ENCODE results near the gene ZNF860.
A peak's percentile ranks its signal among the peaks of the same experiment; 100 is the strongest.
"Not testable (repeated sequence)": the region's sequence is repeated elsewhere in the genome, so short reads cannot be mapped to it uniquely, and the experiment has no call there.

The ZNF860 gene

DNA sequence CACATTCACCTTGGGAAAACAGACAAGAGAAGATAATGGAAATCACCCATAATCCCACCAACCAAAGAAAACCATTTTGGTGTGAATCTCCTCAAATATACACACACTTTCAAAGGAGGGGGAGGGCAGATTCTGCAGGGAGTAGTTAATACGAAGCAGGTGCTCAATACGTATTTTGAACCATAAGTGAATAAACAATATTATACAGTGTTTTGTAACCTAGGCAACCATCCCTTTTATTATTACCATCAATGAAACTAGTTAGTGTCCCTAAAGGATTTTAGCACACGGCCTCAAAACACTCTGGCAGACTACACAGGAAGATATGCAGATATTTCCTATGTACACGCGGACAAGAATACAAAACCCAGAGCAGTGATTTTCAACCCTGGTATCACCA is 6.6 kb upstream of the ZNF860 start:
- Histone ChIP-seq H3K36me3 (ENCODE audit: insufficient read depth, low read length) (no peaks in the 10 kb centered on the region), H3K4me3 (ENCODE audit: low read depth, low read length) (no peak overlapping the region), H3K27me3 (ENCODE audit: insufficient read depth, low read length) (no peaks in the 10 kb centered on the region), H3K79me2 (ENCODE audit: control insufficient read depth, insufficient read depth, low read length, unreplicated experiment) (peaks cover 21% of the 10 kb centered on the region), H3K27ac (ENCODE audit: low read depth, low read length) (no peak overlapping the region), H2AFZ (ENCODE audit: low read length, unreplicated experiment) (no peak overlapping the region), H3K4me1 (ENCODE audit: control insufficient read depth, insufficient read depth, low read length, unreplicated experiment) (peaks cover 17% of the 10 kb centered on the region)

DNA sequence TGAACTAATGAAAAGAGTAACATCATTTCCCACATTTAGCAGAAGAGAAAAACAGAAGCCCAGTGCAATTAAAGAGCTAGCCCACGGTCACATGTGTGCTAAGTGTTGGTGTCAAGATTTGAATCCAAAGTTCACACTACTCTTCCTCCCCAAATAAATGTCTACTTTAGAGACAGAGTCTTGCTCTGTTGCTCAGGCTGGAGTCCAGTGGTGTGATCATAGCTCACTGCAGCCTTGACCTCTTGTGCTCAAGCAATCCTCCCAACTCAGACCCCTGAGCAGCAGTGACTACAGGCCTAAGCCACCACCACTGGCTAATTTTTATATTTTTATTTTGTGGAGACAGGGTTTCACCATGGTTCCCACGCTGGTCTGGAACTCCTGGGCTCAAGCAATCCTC is 5.2 kb upstream of the ZNF860 start:
- Histone ChIP-seq H3K4me3 (ENCODE audit: low read depth, low read length) (no peak overlapping the region), H3K4me1 (ENCODE audit: control insufficient read depth, insufficient read depth, low read length, unreplicated experiment) (peaks cover 13% of the 10 kb centered on the region), H3K27me3 (ENCODE audit: insufficient read depth, low read length) (no peaks in the 10 kb centered on the region), H3K36me3 (ENCODE audit: insufficient read depth, low read length) (no peaks in the 10 kb centered on the region), H2AFZ (ENCODE audit: low read length, unreplicated experiment) (no peak overlapping the region), H3K79me2 (ENCODE audit: control insufficient read depth, insufficient read depth, low read length, unreplicated experiment) (peaks cover 21% of the 10 kb centered on the region), H3K27ac (ENCODE audit: low read depth, low read length) (no peak overlapping the region)

GRCh38 chr3:31977736-31978135 is 3.8 kb upstream of the ZNF860 start:
- Histone ChIP-seq H3K4me3 (ENCODE audit: low read depth, low read length) (no peak overlapping the region), H3K27me3 (ENCODE audit: insufficient read depth, low read length) (no peaks in the 10 kb centered on the region), H3K27ac (ENCODE audit: low read depth, low read length) (no peak overlapping the region), H2AFZ (ENCODE audit: low read length, unreplicated experiment) (no peak overlapping the region), H3K4me1 (ENCODE audit: control insufficient read depth, insufficient read depth, low read length, unreplicated experiment) (peaks cover 19% of the 10 kb centered on the region), H3K36me3 (ENCODE audit: insufficient read depth, low read length) (no peaks in the 10 kb centered on the region), H3K79me2 (ENCODE audit: control insufficient read depth, insufficient read depth, low read length, unreplicated experiment) (peaks cover 21% of the 10 kb centered on the region)

DNA sequence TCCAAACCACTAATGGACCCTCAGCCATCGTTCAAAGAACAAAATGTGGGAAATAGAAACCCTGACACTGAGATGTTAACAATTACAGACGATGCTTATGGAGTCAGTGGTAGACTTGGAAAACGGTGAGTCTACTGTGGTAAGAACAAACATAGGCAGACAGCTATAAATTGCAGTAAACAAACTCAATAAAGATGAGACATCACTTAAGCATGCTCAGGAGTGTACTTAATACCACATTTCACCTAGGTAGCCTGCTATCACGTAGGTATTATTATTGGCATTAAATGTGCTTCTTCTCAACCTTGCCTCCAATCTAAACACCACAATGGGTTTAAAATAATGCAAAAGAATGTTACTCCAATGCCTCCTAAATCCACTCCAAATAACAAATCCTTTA is 3.0 kb upstream of the ZNF860 start:
- Histone ChIP-seq H3K79me2 (ENCODE audit: control insufficient read depth, insufficient read depth, low read length, unreplicated experiment) (peaks cover 15% of the 10 kb centered on the region), H3K36me3 (ENCODE audit: insufficient read depth, low read length) (no peaks in the 10 kb centered on the region), H3K27me3 (ENCODE audit: insufficient read depth, low read length) (no peaks in the 10 kb centered on the region), H3K4me3 (ENCODE audit: low read depth, low read length) (peak overlapping the region; percentile 89), H3K4me1 (ENCODE audit: control insufficient read depth, insufficient read depth, low read length, unreplicated experiment) (peaks cover 19% of the 10 kb centered on the region), H3K27ac (ENCODE audit: low read depth, low read length) (no peak overlapping the region), H2AFZ (ENCODE audit: low read length, unreplicated experiment) (no peak overlapping the region)

GRCh38 chr3:31979001-31979697 is 2.4 kb upstream of the ZNF860 start:
- Histone ChIP-seq H3K36me3 (ENCODE audit: insufficient read depth, low read length) (no peaks in the 10 kb centered on the region), H2AFZ (ENCODE audit: low read length, unreplicated experiment) (peak overlapping the region; percentile 20), H3K27me3 (ENCODE audit: insufficient read depth, low read length) (no peaks in the 10 kb centered on the region), H3K27ac (ENCODE audit: low read depth, low read length) (no peak overlapping the region), H3K79me2 (ENCODE audit: control insufficient read depth, insufficient read depth, low read length, unreplicated experiment) (peaks cover 15% of the 10 kb centered on the region), H3K4me1 (ENCODE audit: control insufficient read depth, insufficient read depth, low read length, unreplicated experiment) (peaks cover 19% of the 10 kb centered on the region), H3K4me3 (ENCODE audit: low read depth, low read length) (peak overlapping the region; percentile 89)

DNA sequence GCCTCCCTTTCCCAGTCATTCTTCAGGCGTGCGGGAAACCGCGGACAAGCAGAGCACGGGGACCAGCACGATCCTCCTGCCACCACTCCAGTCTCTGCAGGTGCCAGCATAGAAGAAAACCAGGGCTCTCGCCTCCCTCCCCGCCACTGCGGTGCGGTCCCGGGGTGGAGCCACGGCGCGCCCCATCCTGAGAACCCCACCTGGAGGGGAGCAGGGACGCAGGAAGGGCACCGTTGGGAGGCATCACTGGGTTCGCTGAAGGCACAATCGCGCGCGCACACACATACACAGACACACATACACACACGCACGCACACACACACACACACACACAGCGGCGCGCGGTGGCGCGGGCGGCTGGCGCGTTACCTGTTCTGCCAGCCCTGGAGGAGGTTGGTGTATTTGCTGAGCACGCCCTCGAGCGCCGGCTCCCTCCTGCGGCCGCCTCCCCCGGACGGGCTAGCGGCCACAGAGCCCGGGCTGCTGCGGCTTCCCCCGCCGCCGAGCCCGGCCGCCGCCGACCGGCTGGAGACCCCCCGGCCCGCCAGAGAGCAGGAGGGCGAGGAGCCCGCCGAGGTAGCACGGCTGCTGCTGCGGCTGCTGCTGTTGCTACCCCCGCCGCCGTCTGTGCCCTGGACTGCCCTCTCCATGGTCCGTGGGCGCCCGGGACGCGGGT is 882 bp upstream of the ZNF860 start:
- H2AFZ ChIP-seq (ENCODE audit: low read length, unreplicated experiment): peak overlapping the region; percentile 55
- no peak overlapping the region for H3K27ac ChIP-seq (ENCODE audit: low read depth, low read length)
- H3K79me2 ChIP-seq (ENCODE audit: control insufficient read depth, insufficient read depth, low read length, unreplicated experiment): peaks cover 13% of the 10 kb centered on the region

GRCh38 chr3:31984321-31984720 is 2.8 kb downstream of the ZNF860 start:
- Histone ChIP-seq H3K27ac (ENCODE audit: low read depth, low read length) (no peak overlapping the region), H3K27me3 (ENCODE audit: insufficient read depth, low read length) (no peaks in the 10 kb centered on the region), H3K79me2 (ENCODE audit: control insufficient read depth, insufficient read depth, low read length, unreplicated experiment) (no peaks in the 10 kb centered on the region)

More for the DNA sequence above, 882 bp upstream of the ZNF860 start:
- H3K4me1 ChIP-seq (ENCODE audit: control insufficient read depth, insufficient read depth, low read length, unreplicated experiment): peaks cover 19% of the 10 kb centered on the region
- H3K27me3 ChIP-seq (ENCODE audit: insufficient read depth, low read length): no peaks in the 10 kb centered on the region
- H3K36me3 ChIP-seq (ENCODE audit: insufficient read depth, low read length): no peaks in the 10 kb centered on the region
- H3K4me3 ChIP-seq (ENCODE audit: low read depth, low read length): peak overlapping the region; percentile 89

DNA sequence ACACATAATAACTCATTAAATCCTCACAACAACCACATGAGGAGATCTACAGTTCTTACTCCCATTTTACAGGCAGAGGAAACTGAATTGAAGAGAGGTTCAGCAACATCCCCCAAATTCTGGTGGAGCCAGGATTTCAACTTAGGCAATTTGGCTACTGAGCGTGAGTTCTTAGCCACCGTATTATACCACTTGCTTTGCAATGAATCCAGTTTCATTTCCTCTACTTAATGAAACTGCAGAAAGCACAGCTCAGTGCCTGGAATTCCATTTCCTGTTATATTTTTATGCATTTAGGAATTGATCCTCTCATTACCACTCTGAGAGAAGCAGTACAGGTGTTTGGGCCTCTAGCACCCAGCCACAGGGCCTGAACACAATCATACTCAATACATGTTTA is 4.3 kb downstream of the ZNF860 start:
- Histone ChIP-seq H2AFZ (ENCODE audit: low read length, unreplicated experiment) (no peak overlapping the region), H3K4me1 (ENCODE audit: control insufficient read depth, insufficient read depth, low read length, unreplicated experiment) (peaks cover 5% of the 10 kb centered on the region), H3K79me2 (ENCODE audit: control insufficient read depth, insufficient read depth, low read length, unreplicated experiment) (no peaks in the 10 kb centered on the region), H3K27ac (ENCODE audit: low read depth, low read length) (no peak overlapping the region), H3K36me3 (ENCODE audit: insufficient read depth, low read length) (no peaks in the 10 kb centered on the region), H3K27me3 (ENCODE audit: insufficient read depth, low read length) (no peaks in the 10 kb centered on the region), H3K4me3 (ENCODE audit: low read depth, low read length) (no peak overlapping the region)

More at GRCh38 chr3:31984321-31984720, 2.8 kb downstream of the ZNF860 start:
- Histone ChIP-seq H2AFZ (ENCODE audit: low read length, unreplicated experiment) (no peak overlapping the region), H3K4me3 (ENCODE audit: low read depth, low read length) (no peak overlapping the region), H3K4me1 (ENCODE audit: control insufficient read depth, insufficient read depth, low read length, unreplicated experiment) (peaks cover 9% of the 10 kb centered on the region), H3K36me3 (ENCODE audit: insufficient read depth, low read length) (no peaks in the 10 kb centered on the region)

DNA sequence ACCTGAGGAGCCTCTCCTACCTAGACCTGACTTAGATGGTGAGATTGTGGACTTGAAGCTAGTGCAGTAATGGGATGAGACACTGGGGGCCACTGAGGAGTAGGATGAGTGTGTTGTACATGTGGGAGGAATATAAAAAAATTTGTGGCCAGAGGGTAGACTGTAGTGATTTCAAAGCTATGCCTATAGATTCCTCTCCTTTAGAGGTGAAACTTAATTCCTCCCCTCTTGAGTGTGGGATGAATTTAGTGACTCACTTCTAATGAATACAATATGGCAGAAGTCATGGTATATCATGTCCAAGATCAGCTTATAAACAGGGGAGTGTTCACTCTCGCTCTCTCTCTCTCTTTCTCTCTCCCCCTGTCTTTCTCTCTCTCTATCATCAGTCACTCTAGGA is 6.7 kb downstream of the ZNF860 start:
- no peaks in the 10 kb centered on the region for H3K27me3 ChIP-seq (ENCODE audit: insufficient read depth, low read length)
- no peak overlapping the region for H3K4me3 ChIP-seq (ENCODE audit: low read depth, low read length)
- H3K36me3 ChIP-seq (ENCODE audit: insufficient read depth, low read length): no peaks in the 10 kb centered on the region
- no peaks in the 10 kb centered on the region for H3K79me2 ChIP-seq (ENCODE audit: control insufficient read depth, insufficient read depth, low read length, unreplicated experiment)
- no peak overlapping the region for H2AFZ ChIP-seq (ENCODE audit: low read length, unreplicated experiment)
- no peak overlapping the region for H3K27ac ChIP-seq (ENCODE audit: low read depth, low read length)
- no peaks in the 10 kb centered on the region for H3K4me1 ChIP-seq (ENCODE audit: control insufficient read depth, insufficient read depth, low read length, unreplicated experiment)

GRCh38 chr3:31992995-31993394 is 11.4 kb downstream of the ZNF860 start:
- not testable (repeated sequence) for H3K79me2 ChIP-seq (ENCODE audit: control insufficient read depth, insufficient read depth, low read length, unreplicated experiment); H3K4me3 ChIP-seq (ENCODE audit: low read depth, low read length); H3K36me3 ChIP-seq (ENCODE audit: insufficient read depth, low read length)

DNA sequence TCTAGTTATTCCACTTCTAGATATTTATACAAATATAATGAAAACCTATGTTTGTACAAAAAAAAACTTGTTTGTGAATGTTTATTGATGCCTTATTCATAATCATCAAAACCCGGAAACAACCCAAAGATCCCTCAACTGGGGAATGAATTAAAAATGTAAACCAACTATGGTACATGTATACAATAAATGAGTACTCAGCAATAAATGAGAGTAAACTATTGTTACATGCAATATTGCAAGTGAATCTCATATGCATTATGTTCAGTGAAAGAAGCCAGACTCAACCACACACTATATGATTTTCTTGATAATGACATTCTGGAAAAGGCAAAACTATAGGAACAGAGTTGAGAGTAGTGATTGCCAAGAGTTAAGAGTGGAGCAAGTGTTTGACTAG is 12.3 kb downstream of the ZNF860 start:
- no peaks in the 10 kb centered on the region for H3K4me1 ChIP-seq (ENCODE audit: control insufficient read depth, insufficient read depth, low read length, unreplicated experiment)
- no peak overlapping the region for H3K4me3 ChIP-seq (ENCODE audit: low read depth, low read length)
- H3K27ac ChIP-seq (ENCODE audit: low read depth, low read length): no peak overlapping the region
- H2AFZ ChIP-seq (ENCODE audit: low read length, unreplicated experiment): no peak overlapping the region
- peaks cover 17% of the 10 kb centered on the region for H3K27me3 ChIP-seq (ENCODE audit: insufficient read depth, low read length)
- no peaks in the 10 kb centered on the region for H3K36me3 ChIP-seq (ENCODE audit: insufficient read depth, low read length)
- no peaks in the 10 kb centered on the region for H3K79me2 ChIP-seq (ENCODE audit: control insufficient read depth, insufficient read depth, low read length, unreplicated experiment)

More at GRCh38 chr3:31992995-31993394, 11.4 kb downstream of the ZNF860 start:
- H3K27me3 ChIP-seq (ENCODE audit: insufficient read depth, low read length): peaks cover 12% of the 10 kb centered on the region
- H2AFZ ChIP-seq (ENCODE audit: low read length, unreplicated experiment); H3K27ac ChIP-seq (ENCODE audit: low read depth, low read length); H3K4me1 ChIP-seq (ENCODE audit: control insufficient read depth, insufficient read depth, low read length, unreplicated experiment): not testable (repeated sequence)

Data from ACC112 (cell line).